ENCODE results near the gene PLD3. TPM values are rescaled to one million over a fixed set of nuclear protein-coding genes. Genes with fewer than 3 reads are reported as not detected.

PLD3 gene
- total RNA-seq, 2 donors from 2014 or later = 386 to 531 TPM

- H3K4me1 ChIP-seq (ENCODE audit: control insufficient read depth in 1 of 2, low read depth in 2 of 2) = peaks cover 4 to 11% of the 10 kb centered on the region in 2 donors
- H3K27ac ChIP-seq = no peak overlapping the region
- DNase-seq (ENCODE audit: low spot score) (no peak), ATAC-seq (ENCODE audit: insufficient number of reproducible peaks, low FRiP score, low read depth) (no peak)
- no peaks in the 10 kb centered on the region for H3K27me3 ChIP-seq (replicated peaks; ENCODE audit: insufficient read depth)
- no peak for TF ChIP-seq CTCF (IDR thresholded peaks at IDR 0.05)
- no peaks in the 10 kb centered on the region for H3K9me3 ChIP-seq
- no peaks in the 10 kb centered on the region for H3K36me3 ChIP-seq
- no peak overlapping the region for H3K4me3 ChIP-seq
These were observed 61.5 kb downstream of the PLD3 start for GRCh38 chr19:40410030-40410389.

- TF ChIP-seq CTCF (IDR thresholded peaks at IDR 0.05) = no peak
- Histone ChIP-seq H3K4me1 (ENCODE audit: control insufficient read depth in 1 of 2, low read depth in 2 of 2) (peaks cover 4 to 9% of the 10 kb centered on the region in 2 donors), H3K27ac (peak overlapping the region in 1 of 2 donors; percentile 4), H3K4me3 (no peak overlapping the region), H3K9me3 (no peaks in the 10 kb centered on the region), H3K27me3 (replicated peaks; ENCODE audit: insufficient read depth) (no peaks in the 10 kb centered on the region), H3K36me3 (no peaks in the 10 kb centered on the region)
- DNase-seq (ENCODE audit: low spot score) (no peak), ATAC-seq (ENCODE audit: insufficient number of reproducible peaks, low FRiP score, low read depth) (no peak)
These were observed 62.8 kb downstream of the PLD3 start for GRCh38 chr19:40411125-40411842.

- no peak overlapping the region for H3K4me3 ChIP-seq
- no peaks in the 10 kb centered on the region for H3K27me3 ChIP-seq (replicated peaks; ENCODE audit: insufficient read depth)
- no peak for ATAC-seq (ENCODE audit: insufficient number of reproducible peaks, low FRiP score, low read depth)
- peak overlapping the region in 1 of 2 donors; percentile 4 for H3K27ac ChIP-seq
- no peak for DNase-seq (ENCODE audit: low spot score)
- H3K9me3 ChIP-seq = no peaks in the 10 kb centered on the region
- TF ChIP-seq CTCF (IDR thresholded peaks at IDR 0.05) = no peak
- no peaks in the 10 kb centered on the region for H3K36me3 ChIP-seq
- peaks cover 4 to 9% of the 10 kb centered on the region in 2 donors for H3K4me1 ChIP-seq (ENCODE audit: control insufficient read depth in 1 of 2, low read depth in 2 of 2)
These were observed 63.5 kb downstream of the PLD3 start for GRCh38 chr19:40411958-40412499.

DNA sequence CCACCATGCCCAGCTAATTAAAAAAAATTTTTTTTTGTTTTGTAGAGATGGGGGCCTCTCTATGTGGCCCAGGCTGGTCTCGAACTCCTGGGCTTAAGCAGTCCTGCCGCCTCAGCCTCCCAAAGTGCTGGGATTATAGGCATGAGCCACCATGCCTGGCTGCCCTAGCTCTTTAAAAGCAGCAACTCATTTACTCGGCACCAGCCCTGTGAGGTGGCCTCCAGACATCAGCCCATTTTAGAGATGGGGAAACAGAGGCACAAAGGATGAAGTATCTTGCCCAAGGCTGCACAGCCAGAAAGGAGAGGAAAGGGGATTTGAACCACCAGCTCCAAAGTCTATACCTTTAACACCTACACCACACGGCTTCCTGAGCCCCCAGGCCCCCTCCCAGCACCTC, 64.4 kb downstream of the PLD3 start:
- no peak for TF ChIP-seq CTCF (IDR thresholded peaks at IDR 0.05)
- no peak overlapping the region for H3K27ac ChIP-seq
- DNase-seq (ENCODE audit: low spot score) = no peak
- H3K4me3 ChIP-seq = no peak overlapping the region
- H3K9me3 ChIP-seq = no peaks in the 10 kb centered on the region
- no peaks in the 10 kb centered on the region for H3K27me3 ChIP-seq (replicated peaks; ENCODE audit: insufficient read depth)
- H3K4me1 ChIP-seq (ENCODE audit: control insufficient read depth in 1 of 2, low read depth in 2 of 2) = peaks cover 4 to 9% of the 10 kb centered on the region in 2 donors
- H3K36me3 ChIP-seq = no peaks in the 10 kb centered on the region
- no peak for ATAC-seq (ENCODE audit: insufficient number of reproducible peaks, low FRiP score, low read depth)

- peaks cover 4 to 9% of the 10 kb centered on the region in 2 donors for H3K4me1 ChIP-seq (ENCODE audit: control insufficient read depth in 1 of 2, low read depth in 2 of 2)
- no peak for DNase-seq (ENCODE audit: low spot score)
- H3K27ac ChIP-seq = no peak within 1 kb of the TSS
- no peak for ATAC-seq (ENCODE audit: insufficient number of reproducible peaks, low FRiP score, low read depth)
- H3K27me3 ChIP-seq (replicated peaks; ENCODE audit: insufficient read depth) = no peaks in the 10 kb centered on the region
- H3K9me3 ChIP-seq = no peaks in the 10 kb centered on the region
- no peak for TF ChIP-seq CTCF (IDR thresholded peaks at IDR 0.05)
- no peak within 1 kb of the TSS for H3K4me3 ChIP-seq
- H3K36me3 ChIP-seq = no peaks in the 10 kb centered on the region
These were observed 64.9 kb downstream of the PLD3 start, which contains the start of gene PRX for GRCh38 chr19:40413291-40413845. TSS of gene PRX (minus strand) at chr19:40413378. CDS start at chr19:40407932, 5,446 bp downstream.

Measured in thoracic aorta (tissue), 2 donors.